ENCODE results near the gene CPA5. TPM values are rescaled to one million over a fixed set of nuclear protein-coding genes. Genes with fewer than 3 reads are reported as not detected.
A peak's percentile ranks its signal among the peaks of the same experiment; 100 is the strongest.

The CPA5 gene
- total RNA-seq, 1 donor from 2014 or later = 0.68 TPM

GRCh38 chr7:130356121-130356875 is 11.7 kb downstream of the CPA5 start:
- Mint-ChIP-seq H3K27me3 (no peaks in the 10 kb centered on the region), H3K9me3 (peaks cover 5% of the 10 kb centered on the region), H3K36me3 (peaks cover 10% of the 10 kb centered on the region), H3K4me3 (peak overlapping the region; percentile 51), H3K4me1 (ENCODE audit: unreplicated experiment) (peaks cover 48% of the 10 kb centered on the region), H3K27ac (peak overlapping the region; percentile 98)
- no peak for TF ChIP-seq CTCF (conservative IDR thresholded peaks at IDR 0.05)
- DNase-seq (ENCODE audit: extremely low spot score, unreplicated experiment) = no peak

GRCh38 chr7:130356876-130357611 is 12.4 kb downstream of the CPA5 start:
- H3K9me3 Mint-ChIP-seq = peaks cover 5% of the 10 kb centered on the region

GRCh38 chr7:130358471-130358870 is 13.9 kb downstream of the CPA5 start:
- Mint-ChIP-seq H3K36me3 (peaks cover 10% of the 10 kb centered on the region), H3K27ac (no peak overlapping the region), H3K4me3 (no peak overlapping the region), H3K27me3 (no peaks in the 10 kb centered on the region), H3K9me3 (peaks cover 5% of the 10 kb centered on the region), H3K4me1 (ENCODE audit: unreplicated experiment) (peaks cover 30% of the 10 kb centered on the region)
- no peak for DNase-seq (ENCODE audit: extremely low spot score, unreplicated experiment)
- TF ChIP-seq CTCF (conservative IDR thresholded peaks at IDR 0.05) = no peak

More at GRCh38 chr7:130356876-130357611, 12.4 kb downstream of the CPA5 start:
- Mint-ChIP-seq H3K4me3 (peak overlapping the region; percentile 22), H3K4me1 (ENCODE audit: unreplicated experiment) (peaks cover 40% of the 10 kb centered on the region), H3K36me3 (peaks cover 10% of the 10 kb centered on the region), H3K27me3 (no peaks in the 10 kb centered on the region), H3K27ac (peak overlapping the region; percentile 98)
- DNase-seq (ENCODE audit: extremely low spot score, unreplicated experiment) = no peak
- no peak for TF ChIP-seq CTCF (conservative IDR thresholded peaks at IDR 0.05)

GRCh38 chr7:130359276-130359857 is 14.8 kb downstream of the CPA5 start:
- no peak for DNase-seq (ENCODE audit: extremely low spot score, unreplicated experiment)
- no peaks in the 10 kb centered on the region for H3K27me3 Mint-ChIP-seq

GRCh38 chr7:130360518-130360917 is 15.9 kb downstream of the CPA5 start:
- Mint-ChIP-seq H3K4me3 (no peak overlapping the region), H3K9me3 (peaks cover 5% of the 10 kb centered on the region), H3K36me3 (peaks cover 10% of the 10 kb centered on the region), H3K4me1 (ENCODE audit: unreplicated experiment) (peaks cover 30% of the 10 kb centered on the region), H3K27me3 (no peaks in the 10 kb centered on the region), H3K27ac (no peak overlapping the region)
- DNase-seq (ENCODE audit: extremely low spot score, unreplicated experiment) = no peak
- TF ChIP-seq CTCF (conservative IDR thresholded peaks at IDR 0.05) = no peak

More at GRCh38 chr7:130359276-130359857, 14.8 kb downstream of the CPA5 start:
- Mint-ChIP-seq H3K9me3 (peaks cover 5% of the 10 kb centered on the region), H3K36me3 (peaks cover 10% of the 10 kb centered on the region), H3K4me3 (no peak overlapping the region), H3K4me1 (ENCODE audit: unreplicated experiment) (peaks cover 27% of the 10 kb centered on the region), H3K27ac (peak overlapping the region; percentile 48)
- no peak for TF ChIP-seq CTCF (conservative IDR thresholded peaks at IDR 0.05)
